ENCODE results near the gene MORN4. TPM values are rescaled to one million over a fixed set of nuclear protein-coding genes. Genes with fewer than 3 reads are reported as not detected.

The MORN4 gene
- polyA plus RNA-seq, 1 of the 3 experiments (the other 2 are of a cell fraction): 31.4 TPM

DNA sequence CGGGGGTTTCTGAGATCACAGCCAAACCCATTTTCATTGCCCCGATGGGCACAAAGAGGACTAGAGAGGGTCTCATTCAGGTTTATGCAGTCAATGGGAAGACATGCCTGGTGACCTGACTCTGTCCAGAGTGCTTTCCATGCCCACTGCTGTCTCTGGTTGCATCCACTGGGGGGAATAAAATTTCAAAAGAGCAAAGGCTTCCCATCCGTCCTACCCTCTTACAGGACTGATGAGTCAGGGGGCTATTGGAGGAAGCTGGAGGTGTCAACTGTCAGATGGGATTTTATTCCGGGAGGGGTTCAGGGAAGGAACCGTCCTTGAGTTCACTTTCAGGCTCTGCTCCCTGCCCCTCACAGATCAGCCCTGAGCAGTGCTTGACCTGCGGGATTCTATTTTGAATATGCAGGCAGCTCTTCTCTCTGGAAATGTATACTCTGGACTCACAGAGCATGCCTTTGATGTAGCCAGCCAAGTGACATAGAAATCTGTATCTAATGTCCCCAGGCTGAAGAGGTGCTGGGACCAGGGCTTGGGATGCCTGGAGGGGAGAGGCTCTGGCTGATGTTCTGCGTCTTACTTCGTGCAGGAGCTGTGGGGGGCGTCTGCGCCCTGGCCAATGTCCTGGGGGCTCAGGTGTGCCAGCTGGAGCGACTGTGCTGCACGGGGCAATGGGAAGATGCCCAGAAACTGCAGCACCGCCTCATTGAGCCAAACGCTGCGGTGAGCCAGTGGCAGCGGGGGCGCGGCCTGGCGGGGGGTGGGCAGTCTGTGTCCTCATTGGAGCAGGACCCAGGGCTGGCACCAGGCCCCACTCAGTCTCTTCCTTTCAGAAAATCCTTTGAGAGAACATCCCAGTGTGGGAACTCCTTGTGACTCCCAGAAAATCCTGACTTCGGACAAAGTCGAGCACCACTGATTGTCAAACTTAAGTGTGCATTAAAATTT is 31.8 kb downstream of the MORN4 start:
- no peaks in the 10 kb centered on the region for H3K9me2 ChIP-seq
- no peak overlapping the region for H3K4me3 ChIP-seq (ENCODE audit: low read depth in 2 of 2, low read length in 1 of 2)
- ChIA-PET POLR2A (no interaction called here), CTCF (interaction anchor here (0.9 to 1.5 kb wide), 2 partner anchors 29 to 111 kb away, joined by 3 to 9 read pairs; partner anchors contain the start of gene ANKRD2)
- no peaks in the 10 kb centered on the region for H4K20me1 ChIP-seq (ENCODE audit: insufficient read depth)
- H3K9me3 ChIP-seq: no peaks in the 10 kb centered on the region
- no peaks in the 10 kb centered on the region for H3K79me2 ChIP-seq (ENCODE audit: insufficient read depth)
- no peak overlapping the region for H3K9ac ChIP-seq
- H3K36me3 ChIP-seq (replicated peaks in 1 of 2; ENCODE audit: control insufficient read depth in 1 of 2, insufficient read depth in 2 of 2, low read length in 1 of 2): no peaks in the 10 kb centered on the region
- no peak overlapping the region for H3K27ac ChIP-seq (ENCODE audit: low read depth in 2 of 2, low read length in 1 of 2)
- H3F3A ChIP-seq (replicated peaks; ENCODE audit: insufficient read depth): peaks cover 10% of the 10 kb centered on the region
- 88% methylated on average over 18 of the region's 21 CpGs for WGBS (ENCODE audit: low lambda C conversion rate)
- no peaks in the 10 kb centered on the region for H3K27me3 ChIP-seq (ENCODE audit: insufficient read depth)
- H3K4me1 ChIP-seq (ENCODE audit: control insufficient read depth in 1 of 2, insufficient read depth in 2 of 2, low read depth in 1 of 2, low read length in 1 of 2): peaks cover 9 to 12% of the 10 kb centered on the region in 2 experiments; a peak in 3 of 4 replicates
- H3K4me2 ChIP-seq: no peak overlapping the region
- TF ChIP-seq TCF12 (IDR thresholded peaks at IDR 0.05) (no peak), RXRA (IDR thresholded peaks at IDR 0.05; ENCODE audit: borderline replicate concordance, low read depth) (no peak), FOXM1 (IDR thresholded peaks at IDR 0.05; ENCODE audit: low read depth) (no peak), RFX5 (IDR thresholded peaks at IDR 0.05; ENCODE audit: low read length) (no peak), MEF2A (IDR thresholded peaks at IDR 0.05; ENCODE audit: borderline replicate concordance, low read depth) (no peak), ELF1 (IDR thresholded peaks at IDR 0.05) (no peak)
- TF ChIP-seq, protein P1, sequence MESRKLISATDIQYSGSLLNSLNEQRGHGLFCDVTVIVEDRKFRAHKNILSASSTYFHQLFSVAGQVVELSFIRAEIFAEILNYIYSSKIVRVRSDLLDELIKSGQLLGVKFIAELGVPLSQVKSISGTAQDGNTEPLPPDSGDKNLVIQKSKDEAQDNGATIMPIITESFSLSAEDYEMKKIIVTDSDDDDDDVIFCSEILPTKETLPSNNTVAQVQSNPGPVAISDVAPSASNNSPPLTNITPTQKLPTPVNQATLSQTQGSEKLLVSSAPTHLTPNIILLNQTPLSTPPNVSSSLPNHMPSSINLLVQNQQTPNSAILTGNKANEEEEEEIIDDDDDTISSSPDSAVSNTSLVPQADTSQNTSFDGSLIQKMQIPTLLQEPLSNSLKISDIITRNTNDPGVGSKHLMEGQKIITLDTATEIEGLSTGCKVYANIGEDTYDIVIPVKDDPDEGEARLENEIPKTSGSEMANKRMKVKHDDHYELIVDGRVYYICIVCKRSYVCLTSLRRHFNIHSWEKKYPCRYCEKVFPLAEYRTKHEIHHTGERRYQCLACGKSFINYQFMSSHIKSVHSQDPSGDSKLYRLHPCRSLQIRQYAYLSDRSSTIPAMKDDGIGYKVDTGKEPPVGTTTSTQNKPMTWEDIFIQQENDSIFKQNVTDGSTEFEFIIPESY (IDR thresholded peaks at IDR 0.05; ENCODE audit: borderline replicate concordance, low read depth): no peak
- TF ChIP-seq, protein P2, sequence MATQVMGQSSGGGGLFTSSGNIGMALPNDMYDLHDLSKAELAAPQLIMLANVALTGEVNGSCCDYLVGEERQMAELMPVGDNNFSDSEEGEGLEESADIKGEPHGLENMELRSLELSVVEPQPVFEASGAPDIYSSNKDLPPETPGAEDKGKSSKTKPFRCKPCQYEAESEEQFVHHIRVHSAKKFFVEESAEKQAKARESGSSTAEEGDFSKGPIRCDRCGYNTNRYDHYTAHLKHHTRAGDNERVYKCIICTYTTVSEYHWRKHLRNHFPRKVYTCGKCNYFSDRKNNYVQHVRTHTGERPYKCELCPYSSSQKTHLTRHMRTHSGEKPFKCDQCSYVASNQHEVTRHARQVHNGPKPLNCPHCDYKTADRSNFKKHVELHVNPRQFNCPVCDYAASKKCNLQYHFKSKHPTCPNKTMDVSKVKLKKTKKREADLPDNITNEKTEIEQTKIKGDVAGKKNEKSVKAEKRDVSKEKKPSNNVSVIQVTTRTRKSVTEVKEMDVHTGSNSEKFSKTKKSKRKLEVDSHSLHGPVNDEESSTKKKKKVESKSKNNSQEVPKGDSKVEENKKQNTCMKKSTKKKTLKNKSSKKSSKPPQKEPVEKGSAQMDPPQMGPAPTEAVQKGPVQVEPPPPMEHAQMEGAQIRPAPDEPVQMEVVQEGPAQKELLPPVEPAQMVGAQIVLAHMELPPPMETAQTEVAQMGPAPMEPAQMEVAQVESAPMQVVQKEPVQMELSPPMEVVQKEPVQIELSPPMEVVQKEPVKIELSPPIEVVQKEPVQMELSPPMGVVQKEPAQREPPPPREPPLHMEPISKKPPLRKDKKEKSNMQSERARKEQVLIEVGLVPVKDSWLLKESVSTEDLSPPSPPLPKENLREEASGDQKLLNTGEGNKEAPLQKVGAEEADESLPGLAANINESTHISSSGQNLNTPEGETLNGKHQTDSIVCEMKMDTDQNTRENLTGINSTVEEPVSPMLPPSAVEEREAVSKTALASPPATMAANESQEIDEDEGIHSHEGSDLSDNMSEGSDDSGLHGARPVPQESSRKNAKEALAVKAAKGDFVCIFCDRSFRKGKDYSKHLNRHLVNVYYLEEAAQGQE (IDR thresholded peaks at IDR 0.05; ENCODE audit: low read depth, low read length): 0 out of 2 replicates have a peak, but pooled peaks have one; percentile 52
- TF ChIP-seq, protein P3, sequence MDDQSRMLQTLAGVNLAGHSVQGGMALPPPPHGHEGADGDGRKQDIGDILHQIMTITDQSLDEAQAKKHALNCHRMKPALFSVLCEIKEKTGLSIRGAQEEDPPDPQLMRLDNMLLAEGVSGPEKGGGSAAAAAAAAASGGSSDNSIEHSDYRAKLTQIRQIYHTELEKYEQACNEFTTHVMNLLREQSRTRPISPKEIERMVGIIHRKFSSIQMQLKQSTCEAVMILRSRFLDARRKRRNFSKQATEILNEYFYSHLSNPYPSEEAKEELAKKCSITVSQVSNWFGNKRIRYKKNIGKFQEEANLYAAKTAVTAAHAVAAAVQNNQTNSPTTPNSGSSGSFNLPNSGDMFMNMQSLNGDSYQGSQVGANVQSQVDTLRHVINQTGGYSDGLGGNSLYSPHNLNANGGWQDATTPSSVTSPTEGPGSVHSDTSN (IDR thresholded peaks at IDR 0.05): no peak
- no peak overlapping the region for H2AFZ ChIP-seq (ENCODE audit: low read depth)
- DNase-seq: peak; percentile 66
